ENCODE measurements around the gene ABCC3. TPM values are rescaled to one million over a fixed set of nuclear protein-coding genes. Genes with fewer than 3 reads are reported as not detected.
"Not testable (repeated sequence)": the region's sequence is repeated elsewhere in the genome, so short reads cannot be mapped to it uniquely, and the experiment has no call there.

ABCC3 gene
- total RNA-seq, 2 experiments from 2014 or later = not detected

DNA sequence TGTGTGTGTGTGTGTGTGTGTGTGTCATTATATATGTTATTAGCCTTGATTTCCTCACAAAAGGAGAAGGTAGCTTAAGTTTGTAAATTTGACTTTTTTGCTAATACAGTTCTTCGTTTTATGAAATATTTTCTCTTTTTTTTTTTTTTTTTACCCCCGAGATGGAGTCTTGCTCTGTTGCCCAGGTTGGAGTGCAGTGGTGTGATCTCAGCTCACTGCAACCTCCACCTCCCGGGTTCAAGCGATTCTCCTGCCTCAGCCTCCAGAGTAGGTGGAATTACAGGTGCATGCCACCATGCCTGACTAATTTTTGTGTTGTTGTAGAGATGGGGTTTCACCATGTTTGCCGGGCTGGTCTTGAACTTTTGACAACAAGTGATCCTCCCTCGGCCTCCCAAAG, 89.9 kb downstream of the ABCC3 start:
- H3K4me1 Mint-ChIP-seq = peaks cover 44% of the 10 kb centered on the region
- peaks cover 19% of the 10 kb centered on the region for H3K36me3 Mint-ChIP-seq (ENCODE audit: low read depth)
- DNase-seq, H3K27me3 Mint-ChIP-seq, H3K9me3 Mint-ChIP-seq, H3K4me3 Mint-ChIP-seq, H3K27ac Mint-ChIP-seq: not testable (repeated sequence)
- ChIA-PET POLR2A (interaction anchor here (0.7 kb wide), 1 partner anchor 19 kb away, joined by 3 read pairs; no protein-coding TSS in a partner anchor), CTCF (interaction anchor here (0.7 kb wide), 1 partner anchor 26 kb away, joined by 4 read pairs; no protein-coding TSS in a partner anchor)

DNA sequence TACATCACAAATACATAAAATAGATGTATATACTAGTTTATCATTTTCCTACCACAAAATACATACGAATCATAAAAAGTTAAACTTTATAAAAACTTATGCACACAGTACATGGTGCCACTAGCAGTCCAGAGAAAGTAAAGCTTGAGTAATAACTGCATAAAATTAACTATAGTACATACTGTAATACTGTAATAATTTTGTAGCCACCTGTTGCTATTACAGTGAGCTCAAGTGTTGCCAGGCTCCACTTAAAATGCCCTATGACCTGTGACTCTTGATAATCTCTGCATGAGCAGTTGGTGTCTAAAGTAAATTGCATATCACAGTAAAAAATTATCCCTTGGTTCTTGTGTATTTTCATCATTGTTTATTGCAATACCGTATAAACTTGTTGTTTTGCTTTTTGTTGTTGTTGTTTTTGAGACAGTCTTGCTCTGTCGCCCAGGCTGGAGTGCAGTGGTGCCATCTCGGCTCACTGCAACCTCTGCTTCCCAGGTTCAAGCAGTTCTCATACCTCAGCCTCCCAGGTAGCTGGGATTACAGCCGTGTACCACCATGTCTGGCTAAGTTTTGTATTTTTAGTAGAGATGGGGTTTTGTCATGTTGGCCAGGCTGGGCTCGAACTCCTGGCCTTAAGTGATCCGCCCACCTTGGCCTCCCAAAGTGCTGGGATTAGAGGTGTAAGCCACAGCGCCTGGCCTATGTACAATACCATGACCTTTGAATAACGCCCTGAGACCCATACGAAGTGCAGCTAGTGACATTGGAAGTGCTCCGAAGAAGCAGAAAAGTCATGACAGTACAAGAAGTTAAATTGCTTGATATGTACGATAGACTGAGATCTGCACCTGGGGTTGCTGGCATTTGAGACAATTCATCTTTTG, 91.3 kb downstream of the ABCC3 start:
- ChIA-PET POLR2A (no interaction called here), CTCF (interaction anchor here (0.9 to 1.3 kb wide), 2 partner anchors 10 to 166 kb away, joined by 3 read pairs; partner anchors contain the start of gene CACNA1G)
- no peak for DNase-seq
- no peak overlapping the region for H3K4me3 Mint-ChIP-seq
- no peaks in the 10 kb centered on the region for H3K9me3 Mint-ChIP-seq
- no peak overlapping the region for H3K27ac Mint-ChIP-seq
- H3K4me1 Mint-ChIP-seq = peaks cover 45% of the 10 kb centered on the region
- H3K36me3 Mint-ChIP-seq (ENCODE audit: low read depth) = peaks cover 14% of the 10 kb centered on the region
- no peaks in the 10 kb centered on the region for H3K27me3 Mint-ChIP-seq

DNA sequence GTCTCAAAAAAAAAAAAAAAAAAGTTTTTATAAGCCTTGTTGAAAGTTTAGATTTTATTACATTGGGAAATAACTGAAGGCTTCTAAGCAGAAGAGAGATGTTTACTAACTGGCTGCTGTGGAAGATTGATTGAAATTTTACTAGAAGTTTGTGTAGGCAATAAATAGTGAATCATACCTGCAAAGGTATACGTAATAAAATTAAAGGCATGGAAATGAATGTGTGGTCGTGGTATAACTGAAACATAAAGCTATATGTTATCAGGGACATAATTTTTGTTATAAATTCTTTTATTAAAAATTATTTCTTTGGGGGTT, 93.4 kb downstream of the ABCC3 start:
- H3K4me3 Mint-ChIP-seq = no peak overlapping the region
- H3K36me3 Mint-ChIP-seq (ENCODE audit: low read depth) = peaks cover 13% of the 10 kb centered on the region

DNA sequence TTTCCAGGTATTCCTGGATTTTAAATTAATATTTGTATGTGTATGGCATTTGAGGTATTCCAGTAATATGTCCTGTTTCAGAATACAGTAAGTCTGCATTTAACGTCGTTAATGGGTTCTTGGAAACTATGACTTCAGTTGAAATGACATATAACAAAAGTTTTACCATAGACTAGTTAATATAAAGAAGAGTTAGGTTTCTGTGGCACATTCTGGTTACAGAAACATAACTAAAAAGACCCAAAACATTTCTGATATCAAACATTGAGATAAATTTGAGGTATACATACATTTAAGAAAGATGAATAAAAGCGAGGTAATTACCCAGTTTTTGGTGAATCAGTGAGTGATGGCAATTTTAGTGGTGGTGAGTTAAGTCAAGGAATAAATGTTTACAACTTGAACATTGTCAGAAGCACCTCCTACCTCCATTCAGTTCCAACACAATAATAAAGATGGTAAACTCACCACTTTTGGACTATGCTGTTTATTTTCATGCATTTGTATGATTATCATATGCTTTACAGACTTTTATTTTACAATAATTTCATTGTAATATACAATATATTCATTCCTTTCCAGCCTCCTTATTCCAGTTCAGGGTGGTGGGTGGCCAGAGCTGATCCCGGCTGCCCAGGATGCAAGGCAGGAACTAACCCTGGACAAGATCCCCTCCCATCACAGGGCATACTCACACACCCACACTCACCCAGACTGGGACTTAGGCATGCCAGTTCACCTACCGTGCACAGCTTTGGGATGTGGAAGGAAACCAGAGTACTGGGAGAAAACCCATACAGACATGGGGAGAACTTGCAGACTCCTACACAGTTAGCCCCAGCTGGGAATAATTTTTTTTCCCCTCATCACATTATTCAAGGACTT, 94.4 kb downstream of the ABCC3 start:
- ChIA-PET POLR2A (no interaction called here), CTCF (no interaction called here)
- H3K9me3 Mint-ChIP-seq = no peaks in the 10 kb centered on the region
- H3K4me3 Mint-ChIP-seq = no peak overlapping the region
- no peaks in the 10 kb centered on the region for H3K27me3 Mint-ChIP-seq
- no peak for DNase-seq
- peaks cover 13% of the 10 kb centered on the region for H3K36me3 Mint-ChIP-seq (ENCODE audit: low read depth)
- no peak overlapping the region for H3K27ac Mint-ChIP-seq
- peaks cover 41% of the 10 kb centered on the region for H3K4me1 Mint-ChIP-seq

More for the DNA sequence above, 93.4 kb downstream of the ABCC3 start:
- Mint-ChIP-seq H3K9me3 (no peaks in the 10 kb centered on the region), H3K27ac (no peak overlapping the region), H3K4me1 (peaks cover 50% of the 10 kb centered on the region), H3K27me3 (no peaks in the 10 kb centered on the region)
- ChIA-PET CTCF (interaction anchor here (1.0 kb wide), 1 partner anchor 10 kb away, joined by 3 read pairs; no protein-coding TSS in a partner anchor), POLR2A (no interaction called here)
- no peak for DNase-seq

DNA sequence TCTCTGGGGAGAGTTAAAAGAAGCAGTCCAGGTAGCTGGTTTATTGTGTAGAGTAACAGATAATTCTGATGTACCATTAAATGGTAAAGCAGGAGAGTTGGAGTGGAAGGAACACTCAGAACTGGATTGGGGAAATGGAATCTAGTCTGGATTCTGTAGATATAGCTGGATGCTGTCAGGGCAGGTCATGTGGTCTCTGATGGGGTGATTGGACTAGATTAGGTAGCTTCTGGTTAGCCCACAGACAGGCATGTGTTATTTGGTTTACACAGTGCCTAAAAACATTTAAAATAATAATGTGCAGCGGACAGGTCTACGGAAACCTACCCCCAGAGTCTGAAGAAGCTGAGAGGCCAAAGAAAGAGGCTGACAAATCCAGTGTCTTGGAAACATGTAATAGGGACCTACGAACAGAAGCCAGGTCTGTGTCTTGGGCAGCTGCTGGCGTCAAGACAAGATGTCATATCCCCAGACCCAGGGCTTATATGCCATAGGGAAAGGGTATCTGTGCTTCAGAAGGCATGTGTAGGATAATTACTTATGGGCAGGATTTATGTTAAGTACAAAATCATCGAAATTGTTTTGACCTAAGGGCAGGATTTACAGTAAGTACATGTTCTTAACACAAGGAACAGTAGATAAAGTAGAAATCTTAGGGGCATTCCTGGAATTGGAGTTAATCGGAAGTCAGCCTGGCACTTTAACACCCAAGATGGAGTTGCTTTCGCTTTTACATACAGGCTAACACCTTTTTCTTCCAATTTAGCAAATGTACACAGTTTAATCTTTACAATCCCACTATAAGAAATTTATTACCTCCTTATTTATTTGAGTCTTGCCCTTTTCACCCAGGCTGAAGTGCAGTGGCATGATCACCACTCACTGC, 97.1 kb downstream of the ABCC3 start:
- no peak for DNase-seq
- POLR2A ChIA-PET = no interaction called here
- CTCF ChIA-PET = interaction anchor here (0.6 to 1.1 kb wide), 3 partner anchors 10 to 63 kb away, joined by 3 read pairs; no protein-coding TSS in a partner anchor
- peaks cover 17% of the 10 kb centered on the region for H3K36me3 Mint-ChIP-seq (ENCODE audit: low read depth)
- peaks cover 52% of the 10 kb centered on the region for H3K4me1 Mint-ChIP-seq
- H3K4me3 Mint-ChIP-seq = no peak overlapping the region
- H3K27me3 Mint-ChIP-seq = no peaks in the 10 kb centered on the region
- peak overlapping the region; percentile 1 for H3K27ac Mint-ChIP-seq
- no peaks in the 10 kb centered on the region for H3K9me3 Mint-ChIP-seq

DNA sequence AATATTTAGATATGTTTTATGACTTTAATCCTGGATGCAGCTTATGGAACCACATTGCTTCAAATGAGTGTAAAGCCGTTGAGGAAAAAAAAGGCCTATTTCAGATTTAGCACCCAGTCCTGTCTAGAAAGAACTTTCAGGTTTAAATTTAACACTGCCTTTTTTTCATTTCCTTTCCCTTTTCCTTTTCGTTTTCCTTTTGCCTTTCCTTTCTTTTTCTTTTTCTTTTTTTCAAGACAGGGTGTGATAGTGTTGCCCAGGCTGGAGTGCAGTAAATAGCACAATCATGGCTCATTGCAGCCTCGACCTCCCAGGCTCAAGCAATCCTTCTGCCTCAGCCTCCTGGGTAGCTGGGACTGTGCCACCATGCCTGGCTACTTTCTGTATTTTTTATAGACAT, 100.6 kb downstream of the ABCC3 start:
- peak overlapping the region; percentile 60 for H3K27ac Mint-ChIP-seq
- no peak for DNase-seq
- H3K36me3 Mint-ChIP-seq (ENCODE audit: low read depth) = peaks cover 36% of the 10 kb centered on the region
- H3K27me3 Mint-ChIP-seq = no peaks in the 10 kb centered on the region
- ChIA-PET CTCF (interaction anchor here (1.1 kb wide), 1 partner anchor 10 kb away, joined by 3 read pairs; no protein-coding TSS in a partner anchor), POLR2A (no interaction called here)
- H3K4me1 Mint-ChIP-seq = peaks cover 53% of the 10 kb centered on the region
- no peak overlapping the region for H3K4me3 Mint-ChIP-seq
- no peaks in the 10 kb centered on the region for H3K9me3 Mint-ChIP-seq

DNA sequence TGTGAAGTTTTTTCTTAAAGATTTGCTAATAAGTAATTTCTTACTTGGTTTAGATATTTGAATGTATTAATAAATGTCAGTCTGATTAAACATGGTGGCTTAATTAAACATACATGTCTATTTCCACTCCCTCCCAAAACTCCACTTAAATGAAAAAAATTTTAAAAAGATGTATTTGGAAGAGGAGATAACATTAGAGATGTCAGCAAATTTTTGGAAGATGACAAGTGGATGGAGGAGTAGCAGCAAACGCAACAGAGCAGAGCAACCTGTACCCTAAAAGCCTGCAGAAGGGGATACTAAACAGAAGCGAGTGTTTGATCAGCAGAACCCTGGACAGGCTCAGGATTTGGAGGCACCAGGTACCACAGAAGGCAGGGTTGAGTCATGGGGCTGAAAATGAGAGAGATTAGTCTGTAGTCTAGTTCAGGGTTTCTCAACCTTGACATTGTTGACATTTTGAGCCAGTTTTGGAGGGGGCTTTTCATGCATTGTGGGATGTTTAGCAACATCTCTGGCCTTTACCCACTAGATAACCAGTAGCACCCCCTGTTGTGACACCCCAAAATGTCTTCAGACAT, 102.5 kb downstream of the ABCC3 start:
- Mint-ChIP-seq H3K4me1 (peaks cover 42% of the 10 kb centered on the region), H3K9me3 (no peaks in the 10 kb centered on the region), H3K4me3 (no peak overlapping the region), H3K27me3 (no peaks in the 10 kb centered on the region), H3K27ac (no peak overlapping the region), H3K36me3 (ENCODE audit: low read depth) (peaks cover 43% of the 10 kb centered on the region)
- ChIA-PET POLR2A (no interaction called here), CTCF (no interaction called here)
- no peak for DNase-seq

DNA sequence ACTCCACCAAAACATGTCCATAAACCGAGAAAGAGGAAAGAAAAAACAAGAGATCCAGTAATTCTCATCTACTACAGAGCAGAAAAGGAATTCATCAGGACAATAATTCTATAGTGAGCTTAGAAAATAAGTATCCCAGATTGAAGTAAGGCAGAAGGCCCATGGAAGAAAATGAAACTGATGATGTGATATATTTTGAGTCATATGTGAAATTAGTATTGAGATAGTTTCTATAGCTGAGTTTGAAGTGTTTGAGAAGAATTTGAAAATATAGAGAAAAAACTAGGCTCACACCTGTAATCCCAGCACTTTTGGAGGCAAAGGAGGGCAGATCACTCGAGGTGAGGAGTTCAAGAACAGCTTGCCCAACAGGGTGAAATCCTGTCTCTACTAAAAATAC, 104.4 kb downstream of the ABCC3 start:
- Mint-ChIP-seq H3K27ac (peak overlapping the region; percentile 3), H3K27me3 (no peaks in the 10 kb centered on the region), H3K4me1 (peaks cover 37% of the 10 kb centered on the region), H3K36me3 (ENCODE audit: low read depth) (peaks cover 56% of the 10 kb centered on the region), H3K9me3 (no peaks in the 10 kb centered on the region), H3K4me3 (no peak overlapping the region)
- no peak for DNase-seq
- CTCF ChIA-PET = no interaction called here
- POLR2A ChIA-PET = interaction anchor here (0.5 kb wide), 1 partner anchor 22 kb away, joined by 3 read pairs; no protein-coding TSS in a partner anchor

Other genes with a start within 250 kb of the ABCC3 start
- 10 to 100 TPM; 60.8 to 68.5 TPM for gene LRRC59, start 237.4 kb upstream of the ABCC3 start, total RNA-seq
- gene ACSF2, start 208.7 kb upstream of the ABCC3 start, total RNA-seq = 10 to 100 TPM; 24.5 to 31.4 TPM
- gene CHAD, start 166.0 kb upstream of the ABCC3 start, total RNA-seq = not detected
- 10 to 100 TPM; 22.5 to 25.1 TPM for gene RSAD1, start 156.0 kb upstream of the ABCC3 start, total RNA-seq
- gene MYCBPAP, start 126.4 kb upstream of the ABCC3 start, total RNA-seq = 1 to 10 TPM; 3.0 to 4.8 TPM
- gene EPN3, start 102.1 kb upstream of the ABCC3 start, total RNA-seq = not detected
- gene SPATA20, start 87.7 kb upstream of the ABCC3 start, total RNA-seq = 1 to 10 TPM; 3.9 to 6.2 TPM
- not detected for gene CACNA1G, start 74.2 kb upstream of the ABCC3 start, total RNA-seq
- gene ANKRD40, start 73.0 kb downstream of the ABCC3 start, total RNA-seq = 10 to 100 TPM; 31.1 to 34.2 TPM
- 100 to 1,000 TPM; 108 to 139 TPM for gene LUC7L3, start 84.7 kb downstream of the ABCC3 start, total RNA-seq
- not detected for gene ANKRD40CL, start 132.6 kb downstream of the ABCC3 start, total RNA-seq
- gene WFIKKN2, start 200.7 kb downstream of the ABCC3 start, total RNA-seq = not detected
- gene TOB1, start 231.5 kb downstream of the ABCC3 start, total RNA-seq = 10 to 100 TPM; 81.8 to 99.0 TPM

All from activated CD4-positive, alpha-beta T cell treated with anti-CD3 and anti-CD28 coated beads, Interleukin-2, amount 10 ng/mL, durations not matched to agents 7 days and 5 days (primary cell).